Activated CD4-positive, alpha-beta T cell treated with anti-CD3 and anti-CD28 coated beads, Interleukin-2, amount 50 U/mL, for 16 hours (primary cell): Measurements from ENCODE around the gene MARCHF4.

Source experiments
- DNase-seq: peaks from one replicate; pipeline ENCODE4 v3.0.0-alpha.2; 2020

The MARCHF4 gene

GRCh38 chr2:216371721-216372702 lies at the start of gene MARCHF4:
TSS of gene MARCHF4 (minus strand) at chr2:216372483. CDS start at chr2:216370260, 2,223 bp downstream.
- peak; percentile 37 for DNase-seq

GRCh38 chr2:216420367-216421101 lies 48.3 kb upstream of the MARCHF4 start:
- DNase-seq: no peak

GRCh38 chr2:216418981-216419380 lies 46.7 kb upstream of the MARCHF4 start:
- no peak for DNase-seq

GRCh38 chr2:216416571-216417307 lies 44.5 kb upstream of the MARCHF4 start:
- DNase-seq: no peak

GRCh38 chr2:216415541-216415940 lies 43.3 kb upstream of the MARCHF4 start:
- DNase-seq: no peak

- no peak for DNase-seq
Measured at GRCh38 chr2:216414772-216415319, 42.6 kb upstream of the MARCHF4 start.

- no peak for DNase-seq
Measured at GRCh38 chr2:216413882-216414281, 41.6 kb upstream of the MARCHF4 start.

- peak; percentile 98 for DNase-seq
Measured at GRCh38 chr2:216412022-216412999, 40.0 kb upstream of the MARCHF4 start, which contains the start of gene SMARCAL1. TSS of gene SMARCAL1 (plus strand) at chr2:216412484. CDS start at chr2:216414705, 2,221 bp downstream.

GRCh38 chr2:216410550-216410949 lies 38.3 kb upstream of the MARCHF4 start:
- no peak for DNase-seq

- no peak for DNase-seq
Measured at GRCh38 chr2:216408426-216409290, 36.4 kb upstream of the MARCHF4 start.

GRCh38 chr2:216406826-216407225 lies 34.5 kb upstream of the MARCHF4 start:
- no peak for DNase-seq

- no peak for DNase-seq
Measured at GRCh38 chr2:216405588-216405987, 33.3 kb upstream of the MARCHF4 start.

GRCh38 chr2:216404010-216404618 lies 31.8 kb upstream of the MARCHF4 start:
- DNase-seq: peak; percentile 46

- no peak for DNase-seq
Measured at GRCh38 chr2:216402751-216403150, 30.5 kb upstream of the MARCHF4 start.

- no peak for DNase-seq
Measured at GRCh38 chr2:216399621-216400020, 27.3 kb upstream of the MARCHF4 start.

GRCh38 chr2:216394881-216395280 lies 22.6 kb upstream of the MARCHF4 start:
- DNase-seq: no peak

- no peak for DNase-seq
Measured at GRCh38 chr2:216392945-216393840, 20.9 kb upstream of the MARCHF4 start.

- no peak for DNase-seq
Measured at GRCh38 chr2:216392018-216392562, 19.8 kb upstream of the MARCHF4 start.
